Kidney epithelial cell (primary cell): Measurements from ENCODE around the gene NKX2-8. TPM values are rescaled to one million over a fixed set of nuclear protein-coding genes. Genes with fewer than 3 reads are reported as not detected.

Source experiments
- DNase-seq: peaks from one replicate; pipeline ENCODE4 v3.0.0-alpha.2; 2010; ENCODE audit warnings: low read depth
- H3K27me3 ChIP-seq: 2 replicates; pipeline ENCODE4 v1.6.0; 2011; ENCODE audit warnings: low read length; ENCODE audit not compliant: control insufficient read depth, insufficient read depth
- H3K36me3 ChIP-seq: 2 replicates; pipeline ENCODE4 v1.5.1; 2011; ENCODE audit warnings: low read length; ENCODE audit not compliant: control insufficient read depth, insufficient read depth
- H3K4me3 ChIP-seq: 2 replicates; pipeline ENCODE4 v1.5.1; 2011; ENCODE audit warnings: low read depth, mild to moderate bottlenecking, control low read depth, low read length
- CTCF ChIP-seq: IDR thresholded peaks from 2 replicates; pipeline ENCODE4 v1.5.1; 2011; ENCODE audit warnings: mild to moderate bottlenecking, moderate library complexity, low read length, control low read depth, inconsistent platforms; ENCODE audit not compliant: insufficient read depth, poor library complexity, severe bottlenecking
- total RNA-seq: library from RNA; depleted of rRNA; stranded (reverse); fragments of >200 nt; gene quantifications from 2 replicates; pipeline ENCODE4 v1.2.3, GENCODE V29; 2015

Gene NKX2-8
- total RNA-seq, 1 donor from 2014 or later = not detected

DNA sequence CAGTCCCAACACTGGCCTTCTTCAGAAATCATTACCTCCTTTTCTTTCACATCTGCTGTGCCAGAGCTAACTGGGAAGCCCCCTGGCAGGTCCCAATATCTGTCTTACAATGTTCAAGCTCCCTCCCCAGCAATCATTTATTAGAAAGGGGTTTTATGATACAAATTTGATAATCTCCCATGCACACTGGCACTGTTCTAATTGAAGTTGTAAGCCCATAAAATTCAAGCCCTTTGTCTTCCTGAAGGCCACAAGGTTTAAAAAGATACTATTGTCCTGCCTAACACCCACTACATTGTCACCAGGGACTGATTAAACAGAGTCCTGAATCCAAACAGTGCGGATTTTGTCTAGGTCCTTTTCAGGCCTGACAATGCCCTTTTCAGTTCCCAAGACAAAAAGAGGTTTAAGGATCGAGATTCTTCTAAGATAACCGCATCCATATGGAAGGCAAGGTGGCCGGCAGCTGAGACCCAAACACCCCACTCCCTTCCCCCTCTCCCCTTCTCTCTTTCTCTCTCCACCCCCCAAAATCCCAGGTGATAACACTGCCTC, 3.3 kb downstream of the NKX2-8 start:
- Histone ChIP-seq H3K27me3 (peaks cover 71% of the 10 kb centered on the region), H3K36me3 (no peaks in the 10 kb centered on the region), H3K4me3 (no peak overlapping the region)
- TF ChIP-seq CTCF = no peak
- no peak for DNase-seq

DNA sequence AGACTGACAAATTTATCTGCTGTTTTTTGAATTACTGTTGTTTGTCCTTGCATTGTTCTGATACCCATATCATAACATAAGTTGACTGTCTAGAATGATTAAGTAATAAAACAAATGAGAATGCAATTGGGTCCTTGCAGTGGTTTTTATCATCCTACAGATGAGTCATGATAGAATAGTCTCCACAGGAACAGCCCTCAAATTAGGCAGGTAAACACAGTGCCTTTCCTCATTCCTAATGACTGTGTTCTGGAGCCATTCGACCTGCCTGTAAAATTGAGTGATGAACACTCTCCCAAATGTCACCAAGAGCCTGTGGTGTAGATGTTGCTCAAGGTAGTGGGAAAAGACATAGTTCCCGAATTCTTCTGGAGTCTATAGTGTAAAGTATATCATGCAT, 12.3 kb downstream of the NKX2-8 start:
- no peak for TF ChIP-seq CTCF
- Histone ChIP-seq H3K27me3 (peaks cover 4% of the 10 kb centered on the region), H3K4me3 (no peak overlapping the region), H3K36me3 (no peaks in the 10 kb centered on the region)
- DNase-seq = no peak

DNA sequence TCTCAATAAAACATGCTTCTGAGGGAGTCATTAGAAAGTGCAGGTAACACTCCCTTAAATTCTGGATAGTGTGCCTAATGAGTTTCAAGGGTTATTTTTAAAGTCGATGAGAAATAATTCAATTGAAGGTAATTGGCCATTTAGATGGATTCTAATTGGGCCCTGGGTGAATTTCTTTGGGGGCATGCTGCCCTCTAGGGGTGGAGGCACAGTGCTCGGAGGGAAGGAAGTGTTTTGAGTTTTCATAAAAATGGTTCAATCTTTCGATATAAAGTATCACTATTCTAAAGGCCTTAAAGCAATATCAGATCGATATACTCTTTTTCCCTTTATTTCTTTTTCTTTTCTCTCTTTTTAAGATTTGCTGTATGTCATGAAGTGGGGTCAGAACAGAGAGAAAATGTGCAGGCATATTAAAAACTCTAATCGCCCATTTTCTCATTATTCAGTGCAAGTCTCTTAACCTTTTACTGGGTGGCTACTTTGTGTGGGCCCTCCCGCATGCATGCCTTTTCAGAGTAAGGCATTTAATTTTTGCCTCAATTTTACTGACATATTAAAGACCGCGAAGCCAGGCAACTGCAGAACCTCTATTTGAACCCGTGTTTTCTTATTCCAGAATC, 25.5 kb downstream of the NKX2-8 start:
- no peak for DNase-seq
- TF ChIP-seq CTCF = peak; percentile 91

GRCh38 chr14:36555998-36556743, 26.2 kb downstream of the NKX2-8 start:
- no peak overlapping the region for H3K4me3 ChIP-seq
- DNase-seq = no peak
- TF ChIP-seq CTCF = no peak
- H3K27me3 ChIP-seq = no peaks in the 10 kb centered on the region
- H3K36me3 ChIP-seq = no peaks in the 10 kb centered on the region

More for the DNA sequence above, 25.5 kb downstream of the NKX2-8 start:
- Histone ChIP-seq H3K36me3 (no peaks in the 10 kb centered on the region), H3K27me3 (no peaks in the 10 kb centered on the region), H3K4me3 (no peak overlapping the region)

- H3K27me3 ChIP-seq = no peaks in the 10 kb centered on the region
- TF ChIP-seq CTCF = peak; percentile 69
- no peak for DNase-seq
- H3K4me3 ChIP-seq = no peak overlapping the region
- no peaks in the 10 kb centered on the region for H3K36me3 ChIP-seq
These were observed 28.7 kb downstream of the NKX2-8 start for GRCh38 chr14:36553656-36554260.
